ENCODE results near the gene AEBP2. TPM values are rescaled to one million over a fixed set of nuclear protein-coding genes. Genes with fewer than 3 reads are reported as not detected.

The AEBP2 gene
- total and polyA plus RNA-seq, 2 of the 4 experiments (the other 2 are of a cell fraction): 15.5 to 21.7 TPM

GRCh38 chr12:19553175-19553574, 113.9 kb downstream of the AEBP2 start:
- Histone ChIP-seq H2BK15ac (ENCODE audit: low read depth, low read length) (no peak overlapping the region), H4K91ac (ENCODE audit: insufficient read depth, low read depth, low read length) (no peak overlapping the region), H3K4me1 (ENCODE audit: control insufficient read depth, insufficient read depth, low read length) (peaks cover 2% of the 10 kb centered on the region; the same call in 1 of the 2 replicates), H3K27ac (ENCODE audit: insufficient read depth, low read length) (no peak overlapping the region), H3K36me3 (ENCODE audit: control insufficient read depth, insufficient read depth, low read length) (0 out of 2 replicates have a peak, but pooled peaks cover 1% of the 10 kb centered on the region), H3K79me1 (ENCODE audit: low read depth in 1 of 2, low read length in 2 of 2) (no peaks in the 10 kb centered on the region), H2AK9ac (replicated peaks; ENCODE audit: low read depth, low read length, poor library complexity) (no peak overlapping the region), H2AFZ (replicated peaks; ENCODE audit: low read length, poor library complexity) (no peak overlapping the region), H4K5ac (ENCODE audit: low read depth, low read length) (no peak overlapping the region; the same call in 1 of the 2 replicates), H2BK120ac (ENCODE audit: low read depth, low read length) (no peak overlapping the region), H3K27me3 (ENCODE audit: control insufficient read depth, insufficient read depth, low read length) (no peaks in the 10 kb centered on the region), H3K4me3 (ENCODE audit: insufficient read depth, low read depth, low read length) (no peak overlapping the region), H4K8ac (ENCODE audit: low read depth in 2 of 2, low read length in 2 of 2) (no peak overlapping the region), H2BK20ac (ENCODE audit: low read depth, low read length) (no peak overlapping the region), H3K4ac (ENCODE audit: low read depth, low read length) (no peak overlapping the region), H3K4me2 (ENCODE audit: low read depth, low read length) (no peak overlapping the region), H4K20me1 (ENCODE audit: insufficient read depth, low read length) (no peaks in the 10 kb centered on the region), H3K9ac (ENCODE audit: low read depth, low read length) (no peak overlapping the region), H3K9me1 (ENCODE audit: insufficient read depth, low read length) (no peaks in the 10 kb centered on the region), H3K56ac (ENCODE audit: extremely low read depth, insufficient read depth, low read length) (no peak overlapping the region), H3K23ac (ENCODE audit: low read depth, low read length) (no peak overlapping the region), H3K9me3 (ENCODE audit: control insufficient read depth, insufficient read depth, low read length) (no peaks in the 10 kb centered on the region), H3K14ac (replicated peaks; ENCODE audit: low read depth, low read length) (no peak overlapping the region), H2BK5ac (ENCODE audit: low read depth, low read length, poor library complexity, severe bottlenecking) (no peak overlapping the region), H2AK5ac (ENCODE audit: low read depth, low read length) (no peak overlapping the region), H3K18ac (ENCODE audit: low read depth, low read length) (no peak overlapping the region)
- ATAC-seq (ENCODE audit: low read depth) (no peak), DNase-seq (no peak)
- CTCF ChIA-PET: no interaction called here
- dilution Hi-C loops (cut with HindIII; ENCODE audit: low sequenced_read_pairs, unreplicated experiment) (no loop called here), in situ Hi-C loops (cut with MboI; ENCODE audit: low sequenced_read_pairs) (no loop called here), intact Hi-C loops (cut with micrococcal nuclease) (no loop called here)
- POLR2A ChIA-PET (ENCODE audit: unreplicated experiment): no interaction called here
- BruUV-seq (replicated peaks): no TSS peak
- TF ChIP-seq CEBPB (IDR thresholded peaks at IDR 0.05; ENCODE audit: low read depth, low read length) (no peak), CHD1 (IDR thresholded peaks at IDR 0.05; ENCODE audit: low read depth, low read length) (no peak), SMC3 (IDR thresholded peaks at IDR 0.05; ENCODE audit: low read depth, low read length) (no peak), FOS (IDR thresholded peaks at IDR 0.05; ENCODE audit: low read depth, low read length) (no peak), BHLHE40 (IDR thresholded peaks at IDR 0.05; ENCODE audit: low read depth, low read length) (no peak), RFX5 (IDR thresholded peaks at IDR 0.05; ENCODE audit: low read depth, low read length) (no peak)
- TF ChIP-seq, protein P1, sequence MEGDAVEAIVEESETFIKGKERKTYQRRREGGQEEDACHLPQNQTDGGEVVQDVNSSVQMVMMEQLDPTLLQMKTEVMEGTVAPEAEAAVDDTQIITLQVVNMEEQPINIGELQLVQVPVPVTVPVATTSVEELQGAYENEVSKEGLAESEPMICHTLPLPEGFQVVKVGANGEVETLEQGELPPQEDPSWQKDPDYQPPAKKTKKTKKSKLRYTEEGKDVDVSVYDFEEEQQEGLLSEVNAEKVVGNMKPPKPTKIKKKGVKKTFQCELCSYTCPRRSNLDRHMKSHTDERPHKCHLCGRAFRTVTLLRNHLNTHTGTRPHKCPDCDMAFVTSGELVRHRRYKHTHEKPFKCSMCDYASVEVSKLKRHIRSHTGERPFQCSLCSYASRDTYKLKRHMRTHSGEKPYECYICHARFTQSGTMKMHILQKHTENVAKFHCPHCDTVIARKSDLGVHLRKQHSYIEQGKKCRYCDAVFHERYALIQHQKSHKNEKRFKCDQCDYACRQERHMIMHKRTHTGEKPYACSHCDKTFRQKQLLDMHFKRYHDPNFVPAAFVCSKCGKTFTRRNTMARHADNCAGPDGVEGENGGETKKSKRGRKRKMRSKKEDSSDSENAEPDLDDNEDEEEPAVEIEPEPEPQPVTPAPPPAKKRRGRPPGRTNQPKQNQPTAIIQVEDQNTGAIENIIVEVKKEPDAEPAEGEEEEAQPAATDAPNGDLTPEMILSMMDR (conservative IDR thresholded peaks at IDR 0.05; ENCODE audit: low read depth, low read length): no peak
- WGBS, 2 experiments (ENCODE audit: extremely low coverage in 2 of 2, insufficient read length in 1 of 2): no CpG with 5 or more reads among the region's 2 CpGs

All from IMR-90 (cell line).